Measurements from ENCODE around the gene NKAIN1.
"Not testable (repeated sequence)": the region's sequence is repeated elsewhere in the genome, so short reads cannot be mapped to it uniquely, and the experiment has no call there.

The NKAIN1 gene

DNA sequence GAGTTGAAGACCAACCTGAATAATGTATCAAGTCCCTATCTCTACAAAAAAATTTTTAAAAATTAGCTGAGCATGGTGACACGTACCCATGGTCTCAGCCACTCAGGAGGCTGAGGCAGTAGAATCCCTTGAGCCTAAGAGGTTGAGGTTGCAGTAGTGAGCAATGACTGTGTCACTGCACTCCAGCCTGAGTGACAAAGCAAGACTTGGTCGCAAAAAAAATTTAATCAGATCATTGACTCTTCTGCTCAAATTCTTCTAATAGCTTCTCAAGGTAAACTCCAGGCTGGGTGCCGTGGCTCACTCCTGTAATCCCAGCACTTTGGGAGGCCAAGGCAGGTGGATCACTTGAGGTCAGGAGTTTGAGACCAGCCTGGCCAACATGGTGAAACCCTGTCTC lies 88.3 kb downstream of the NKAIN1 start:
- DNase-seq = no peak

DNA sequence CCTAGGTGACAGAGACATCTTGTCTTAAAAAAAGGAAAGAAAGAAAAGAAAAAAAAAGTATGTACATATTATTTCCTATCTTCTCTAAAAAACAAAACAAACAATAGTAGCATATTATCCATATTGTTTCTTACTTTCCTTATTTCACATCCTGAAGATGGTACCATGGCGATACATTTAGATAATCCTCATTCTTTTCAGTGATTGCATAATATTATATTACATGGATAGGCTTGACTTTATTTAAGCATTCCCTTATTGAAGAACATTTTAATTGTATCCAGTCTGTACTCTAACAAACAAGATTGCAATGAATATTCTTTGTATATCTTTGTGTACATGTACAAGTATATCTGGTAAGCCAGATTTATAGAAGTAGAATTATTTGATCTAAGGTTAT lies 91.3 kb downstream of the NKAIN1 start:
- DNase-seq = no peak

DNA sequence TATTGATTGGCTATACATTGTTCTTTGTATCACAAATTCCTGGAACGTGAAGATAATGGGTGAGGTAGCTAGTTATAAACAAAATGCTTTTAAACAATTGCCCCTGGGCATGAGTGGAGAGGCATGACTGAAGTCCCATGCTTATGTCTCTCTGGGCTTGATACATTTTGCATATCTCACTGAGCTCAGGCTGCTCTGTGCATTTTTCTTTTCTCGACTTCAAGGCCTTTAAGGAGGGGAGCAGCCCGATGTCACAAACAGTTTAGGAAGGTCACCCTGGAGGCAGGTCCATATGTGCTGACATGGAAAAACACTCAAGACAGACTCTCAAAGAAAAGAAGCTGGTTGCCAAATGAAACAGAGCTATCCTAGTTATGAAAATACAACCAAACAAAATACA lies 94.0 kb downstream of the NKAIN1 start:
- no peak for DNase-seq

DNA sequence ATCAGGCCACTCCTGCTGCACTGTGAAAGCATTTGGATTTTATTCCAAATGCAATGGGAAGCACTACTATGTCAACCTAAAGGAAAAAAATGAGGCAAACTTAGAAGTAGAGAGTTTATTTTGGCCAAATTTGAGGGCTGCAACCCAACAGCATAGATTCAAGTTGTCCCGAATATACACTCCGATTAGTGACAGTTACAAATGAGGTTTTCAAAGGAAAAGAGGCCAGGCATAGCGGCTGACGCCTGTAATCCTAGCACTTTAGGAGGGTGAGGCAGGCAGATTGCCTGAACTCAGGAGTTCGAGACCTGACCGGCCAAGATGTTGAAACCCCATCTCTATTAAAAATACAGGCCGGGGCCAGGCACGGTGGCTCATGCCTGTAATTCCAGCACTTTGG lies 95.2 kb downstream of the NKAIN1 start:
- no peak for DNase-seq

DNA sequence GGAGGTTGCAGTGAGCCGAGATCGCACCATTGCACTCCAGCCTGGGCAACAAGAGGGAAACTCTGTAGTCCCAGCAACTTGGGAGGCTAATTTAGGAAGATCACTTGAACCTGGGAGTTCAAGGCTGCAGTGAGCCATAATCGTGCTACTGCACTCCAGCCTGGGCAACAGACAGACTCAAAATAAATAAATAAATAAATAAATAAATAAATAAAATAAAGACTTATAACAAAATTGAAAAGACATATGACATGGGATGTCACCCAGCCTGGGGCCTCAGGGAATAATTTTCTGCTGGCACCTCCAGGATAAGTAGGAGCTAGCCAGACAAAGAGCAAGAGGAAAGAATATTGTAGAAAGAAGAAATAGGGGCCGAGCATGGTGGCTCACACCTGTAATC lies 96.2 kb downstream of the NKAIN1 start:
- no peak for DNase-seq

DNA sequence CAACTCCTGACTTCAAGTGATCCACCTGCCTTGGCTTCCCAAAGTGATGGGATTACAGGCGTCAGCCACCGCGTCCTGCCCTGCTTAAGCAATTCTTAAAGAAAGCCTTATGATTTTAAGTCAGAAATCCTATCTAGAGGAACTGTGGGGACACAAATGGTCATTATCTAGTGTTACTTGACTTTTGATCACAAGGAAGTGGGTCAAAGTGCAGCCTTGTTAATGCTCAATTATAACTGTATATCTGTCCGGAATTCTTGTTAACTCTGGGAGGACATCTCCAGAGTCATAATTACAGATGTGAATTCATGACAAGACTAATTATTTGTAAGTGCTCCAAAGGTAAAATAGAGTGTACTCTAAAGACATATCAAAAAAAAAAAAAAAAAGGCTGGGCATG lies 97.3 kb downstream of the NKAIN1 start:
- DNase-seq = no peak

DNA sequence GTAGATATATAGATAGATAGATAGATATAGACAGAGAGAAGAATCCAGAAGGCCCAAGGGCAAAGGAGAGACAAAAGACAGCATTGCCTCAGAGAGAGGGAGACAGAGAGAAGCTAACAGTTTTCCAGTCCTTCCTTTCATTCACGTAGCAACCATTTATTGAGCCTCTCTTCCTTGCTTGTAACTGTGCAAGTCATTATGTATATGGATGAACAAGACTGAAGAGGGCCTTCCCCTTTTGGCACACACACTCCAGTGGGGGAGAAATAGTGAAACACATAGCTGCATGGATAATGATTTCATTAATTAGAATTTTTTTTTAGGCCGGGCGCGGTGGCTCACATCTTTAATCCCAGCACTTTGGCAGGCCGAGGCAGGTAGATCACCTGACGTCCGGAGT lies 99.4 kb downstream of the NKAIN1 start:
- DNase-seq = no peak

DNA sequence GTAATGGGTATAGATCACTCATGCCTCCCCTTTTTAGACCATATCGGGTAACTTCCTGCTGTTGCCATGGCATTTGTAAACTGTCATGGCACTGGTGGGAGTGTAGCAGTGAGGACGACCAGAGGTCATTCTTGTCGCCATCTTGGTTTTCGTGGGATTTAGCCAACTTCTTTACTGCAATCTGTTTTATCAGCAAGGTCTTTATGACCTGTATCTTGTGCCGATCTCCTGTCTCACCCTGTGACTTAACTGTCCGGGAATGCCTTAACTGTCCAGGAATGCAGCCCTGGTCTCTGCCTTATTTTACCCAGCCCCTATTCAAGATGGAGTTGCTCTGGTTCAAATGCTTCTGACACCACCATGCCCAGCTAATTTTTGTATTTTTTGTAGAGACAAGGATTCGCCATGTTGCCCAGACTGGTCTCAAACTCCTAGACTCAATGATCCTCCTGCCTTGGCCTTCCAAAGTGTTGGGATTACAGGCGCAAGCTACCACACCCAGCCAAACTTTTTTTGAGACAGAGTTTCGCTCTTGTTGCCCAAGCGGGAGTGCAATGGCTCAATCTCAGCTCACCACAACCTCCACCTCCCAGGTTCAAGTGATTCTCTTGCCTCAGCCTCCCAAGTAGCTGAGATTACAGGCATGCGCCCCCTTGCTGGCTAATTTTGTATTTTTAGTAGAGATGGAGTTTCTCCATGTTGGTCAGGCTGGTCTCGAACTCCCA lies 100.7 kb downstream of the NKAIN1 start:
- DNase-seq = not testable (repeated sequence)

DNA sequence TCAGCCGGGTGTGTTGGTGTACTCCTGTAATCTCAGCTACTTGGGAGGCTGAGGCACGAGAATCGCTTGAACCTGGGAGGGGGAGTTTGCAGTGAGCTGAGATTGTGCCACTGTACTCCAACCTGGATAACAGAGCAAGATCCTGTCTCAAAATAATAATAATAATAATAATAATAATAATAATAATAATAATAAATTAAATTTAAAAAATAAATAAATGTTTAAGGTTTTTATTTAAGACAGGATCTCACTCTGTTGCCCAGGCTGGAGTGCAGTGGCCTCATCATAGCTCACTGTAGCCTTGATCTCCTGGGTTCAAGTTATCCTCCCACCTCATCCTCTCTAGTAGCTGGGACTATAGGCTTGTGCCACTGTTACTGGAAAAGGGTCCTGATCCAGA lies 101.8 kb downstream of the NKAIN1 start:
- DNase-seq = not testable (repeated sequence)

DNA sequence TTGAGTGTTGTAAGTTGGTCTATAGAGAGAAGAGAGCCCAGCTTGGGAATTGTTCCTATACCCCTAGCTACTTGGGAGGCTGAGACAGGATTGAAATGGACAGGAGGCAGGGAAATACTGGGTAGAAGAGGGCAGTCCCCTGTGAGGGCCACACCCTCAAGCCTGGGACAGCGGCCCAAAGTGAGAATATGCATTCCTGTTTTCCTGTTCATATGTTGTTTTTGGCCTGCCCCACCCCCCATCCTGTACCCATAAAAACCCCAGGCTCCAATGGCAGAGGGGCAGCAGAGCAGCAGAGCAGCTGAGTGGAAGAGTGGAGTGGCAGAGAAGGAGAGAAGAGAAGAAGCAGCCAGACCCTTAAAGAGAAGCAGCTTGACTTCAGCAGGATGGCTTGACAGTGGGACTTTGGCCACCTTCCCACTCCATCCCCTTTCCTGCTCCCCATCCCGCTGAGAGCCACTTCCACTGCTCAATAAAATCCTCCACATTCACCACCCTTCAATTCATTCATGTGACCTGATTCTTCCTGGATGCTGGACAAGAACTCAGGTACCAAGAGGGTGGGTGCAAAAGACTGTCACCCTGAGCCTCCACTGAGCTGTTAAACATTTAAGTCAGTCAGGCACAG lies 103.6 kb downstream of the NKAIN1 start:
- DNase-seq = no peak

DNA sequence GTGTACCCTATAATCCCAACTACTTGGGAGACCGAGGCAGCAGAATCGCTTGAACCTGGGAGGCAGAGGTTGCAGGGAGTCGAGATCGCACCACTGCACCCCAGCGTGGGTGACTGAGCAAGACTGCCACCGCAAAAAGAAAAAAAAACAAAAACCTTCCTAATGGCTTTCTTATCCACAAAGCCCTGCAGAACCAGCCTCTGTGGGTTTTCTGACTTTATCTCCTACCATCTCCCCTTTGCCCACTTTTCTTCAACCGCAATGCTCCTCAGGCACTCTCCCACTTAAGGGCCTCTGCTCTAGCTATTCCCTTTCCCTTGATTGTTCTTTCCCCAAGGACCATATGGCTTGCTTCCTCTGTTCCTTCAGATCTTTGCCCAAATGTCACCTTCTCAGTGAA lies 106.3 kb downstream of the NKAIN1 start:
- DNase-seq = no peak

Data from NCI-H524 treated with DMSO at 0.1 percent for 48 hours (cell line).